Osteocyte (in vitro differentiated cells): ENCODE measurements around the gene CERS1. TPM values are rescaled to one million over a fixed set of nuclear protein-coding genes. Genes with fewer than 3 reads are reported as not detected.

ENCODE experiments used
- DNase-seq: peaks from one replicate; pipeline ENCODE4 v3.0.0; 2021; ENCODE audit warnings: mixed read lengths; ENCODE audit not compliant: unreplicated experiment; ENCODE audit errors: extremely low spot score
- H3K27ac Mint-ChIP-seq: one replicate; pipeline ENCODE4 v1.8.0; 2021; ENCODE audit warnings: mild to moderate bottlenecking, mixed read lengths; ENCODE audit not compliant: unreplicated experiment
- H3K27me3 Mint-ChIP-seq: one replicate; pipeline ENCODE4 v1.8.0; 2021; ENCODE audit warnings: mixed read lengths; ENCODE audit not compliant: unreplicated experiment
- H3K36me3 Mint-ChIP-seq: one replicate; pipeline ENCODE4 v1.8.0; 2021; ENCODE audit warnings: mixed read lengths; ENCODE audit not compliant: unreplicated experiment
- H3K4me1 Mint-ChIP-seq: one replicate; pipeline ENCODE4 v1.8.0; 2021; ENCODE audit warnings: mixed read lengths; ENCODE audit not compliant: unreplicated experiment
- H3K4me3 Mint-ChIP-seq: one replicate; pipeline ENCODE4 v1.8.0; 2021; ENCODE audit warnings: mild to moderate bottlenecking, moderate library complexity, mixed read lengths; ENCODE audit not compliant: unreplicated experiment
- H3K9me3 Mint-ChIP-seq: one replicate; pipeline ENCODE4 v1.8.0; 2021; ENCODE audit warnings: mixed read lengths; ENCODE audit not compliant: unreplicated experiment
- total RNA-seq: library from RNA; stranded (reverse); gene quantifications from 2 replicates; pipeline ENCODE4 v1.2.1, GENCODE V29; 2021
- TF ChIP-seq, protein P1 (sequence below): fragments of 200-600 bp; sonication (generic); IDR thresholded peaks from 2 replicates; pipeline ENCODE4 v1.5.0; 2021; ENCODE audit warnings: antibody characterized with exemption, mild to moderate bottlenecking, moderate library complexity

The CERS1 gene
- total RNA-seq, 1 donor from 2014 or later: 6.5 TPM

DNA sequence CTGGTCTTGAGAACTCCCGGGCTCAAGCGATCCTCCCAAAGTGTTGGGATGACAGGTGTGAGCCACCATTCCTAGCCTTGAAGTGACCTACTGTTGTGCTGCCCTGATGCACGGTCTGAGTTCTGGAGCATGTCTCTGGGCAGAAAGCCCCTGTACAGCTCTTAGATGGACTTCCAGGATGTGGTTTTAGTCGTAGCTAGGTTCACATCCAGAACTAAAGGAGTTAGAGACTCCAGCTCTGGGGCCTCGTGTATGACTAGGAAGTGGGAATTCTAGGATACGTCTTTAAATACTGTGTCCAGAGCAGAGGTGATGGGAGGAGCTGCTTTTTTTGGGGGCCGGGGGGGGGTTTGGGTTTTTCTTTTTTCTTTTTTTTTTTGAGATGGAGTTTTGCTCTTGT is 52.0 kb downstream of the CERS1 start:
- DNase-seq: no peak
- Mint-ChIP-seq H3K27ac (no peak overlapping the region), H3K4me3 (no peak overlapping the region), H3K4me1 (peaks cover 39% of the 10 kb centered on the region), H3K9me3 (no peaks in the 10 kb centered on the region), H3K36me3 (peaks cover 6% of the 10 kb centered on the region), H3K27me3 (no peaks in the 10 kb centered on the region)
- TF ChIP-seq, protein P1, sequence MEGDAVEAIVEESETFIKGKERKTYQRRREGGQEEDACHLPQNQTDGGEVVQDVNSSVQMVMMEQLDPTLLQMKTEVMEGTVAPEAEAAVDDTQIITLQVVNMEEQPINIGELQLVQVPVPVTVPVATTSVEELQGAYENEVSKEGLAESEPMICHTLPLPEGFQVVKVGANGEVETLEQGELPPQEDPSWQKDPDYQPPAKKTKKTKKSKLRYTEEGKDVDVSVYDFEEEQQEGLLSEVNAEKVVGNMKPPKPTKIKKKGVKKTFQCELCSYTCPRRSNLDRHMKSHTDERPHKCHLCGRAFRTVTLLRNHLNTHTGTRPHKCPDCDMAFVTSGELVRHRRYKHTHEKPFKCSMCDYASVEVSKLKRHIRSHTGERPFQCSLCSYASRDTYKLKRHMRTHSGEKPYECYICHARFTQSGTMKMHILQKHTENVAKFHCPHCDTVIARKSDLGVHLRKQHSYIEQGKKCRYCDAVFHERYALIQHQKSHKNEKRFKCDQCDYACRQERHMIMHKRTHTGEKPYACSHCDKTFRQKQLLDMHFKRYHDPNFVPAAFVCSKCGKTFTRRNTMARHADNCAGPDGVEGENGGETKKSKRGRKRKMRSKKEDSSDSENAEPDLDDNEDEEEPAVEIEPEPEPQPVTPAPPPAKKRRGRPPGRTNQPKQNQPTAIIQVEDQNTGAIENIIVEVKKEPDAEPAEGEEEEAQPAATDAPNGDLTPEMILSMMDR: no peak

DNA sequence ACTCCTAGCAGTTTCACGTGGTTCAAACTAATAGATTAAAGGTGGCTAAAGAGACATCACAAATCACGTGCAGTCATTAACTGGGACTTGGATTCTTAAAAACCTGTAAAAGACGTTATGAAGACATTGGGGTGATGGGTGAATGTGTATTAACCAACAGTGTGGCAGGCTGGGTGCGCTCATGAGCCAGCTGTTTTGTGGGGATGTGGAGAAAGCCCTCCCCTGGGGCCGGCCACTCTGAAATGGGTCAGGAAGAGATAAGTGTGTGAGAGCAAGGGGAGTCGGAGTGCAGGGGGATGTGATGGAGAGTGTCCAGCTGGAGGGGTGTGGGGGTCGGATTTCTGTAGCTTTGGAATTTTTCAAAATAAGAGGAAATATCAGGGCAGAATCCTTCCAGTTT is 53.8 kb downstream of the CERS1 start:
- TF ChIP-seq, protein P1: no peak
- Mint-ChIP-seq H3K27me3 (no peaks in the 10 kb centered on the region), H3K9me3 (no peaks in the 10 kb centered on the region), H3K27ac (peak overlapping the region; percentile 75), H3K36me3 (peaks cover 6% of the 10 kb centered on the region), H3K4me1 (peaks cover 44% of the 10 kb centered on the region), H3K4me3 (no peak overlapping the region)
- DNase-seq: no peak

DNA sequence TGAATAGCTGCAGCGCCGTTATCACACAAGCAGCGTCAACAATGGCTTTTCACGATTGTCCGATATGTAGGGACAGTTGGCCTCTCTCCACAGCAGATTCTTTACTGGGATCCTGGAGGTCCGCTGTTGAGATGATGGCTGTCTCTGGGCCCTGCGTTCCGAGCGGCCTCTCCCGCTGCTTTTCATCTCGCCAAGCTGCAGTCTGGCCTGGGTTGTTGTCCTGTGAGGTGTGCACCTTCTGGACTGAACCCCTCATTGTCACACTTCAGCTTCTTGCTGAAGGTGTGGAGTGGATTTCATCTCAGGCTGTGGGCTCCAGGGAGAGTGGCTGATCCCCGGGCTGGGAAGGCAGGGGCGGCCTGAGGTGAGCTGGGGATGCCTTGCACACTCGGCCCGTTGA is 54.6 kb downstream of the CERS1 start:
- TF ChIP-seq, protein P1: no peak
- H3K27ac Mint-ChIP-seq: no peak overlapping the region
- H3K27me3 Mint-ChIP-seq: no peaks in the 10 kb centered on the region
- no peaks in the 10 kb centered on the region for H3K9me3 Mint-ChIP-seq
- peaks cover 43% of the 10 kb centered on the region for H3K4me1 Mint-ChIP-seq
- H3K36me3 Mint-ChIP-seq: peaks cover 6% of the 10 kb centered on the region
- no peak overlapping the region for H3K4me3 Mint-ChIP-seq
- no peak for DNase-seq

DNA sequence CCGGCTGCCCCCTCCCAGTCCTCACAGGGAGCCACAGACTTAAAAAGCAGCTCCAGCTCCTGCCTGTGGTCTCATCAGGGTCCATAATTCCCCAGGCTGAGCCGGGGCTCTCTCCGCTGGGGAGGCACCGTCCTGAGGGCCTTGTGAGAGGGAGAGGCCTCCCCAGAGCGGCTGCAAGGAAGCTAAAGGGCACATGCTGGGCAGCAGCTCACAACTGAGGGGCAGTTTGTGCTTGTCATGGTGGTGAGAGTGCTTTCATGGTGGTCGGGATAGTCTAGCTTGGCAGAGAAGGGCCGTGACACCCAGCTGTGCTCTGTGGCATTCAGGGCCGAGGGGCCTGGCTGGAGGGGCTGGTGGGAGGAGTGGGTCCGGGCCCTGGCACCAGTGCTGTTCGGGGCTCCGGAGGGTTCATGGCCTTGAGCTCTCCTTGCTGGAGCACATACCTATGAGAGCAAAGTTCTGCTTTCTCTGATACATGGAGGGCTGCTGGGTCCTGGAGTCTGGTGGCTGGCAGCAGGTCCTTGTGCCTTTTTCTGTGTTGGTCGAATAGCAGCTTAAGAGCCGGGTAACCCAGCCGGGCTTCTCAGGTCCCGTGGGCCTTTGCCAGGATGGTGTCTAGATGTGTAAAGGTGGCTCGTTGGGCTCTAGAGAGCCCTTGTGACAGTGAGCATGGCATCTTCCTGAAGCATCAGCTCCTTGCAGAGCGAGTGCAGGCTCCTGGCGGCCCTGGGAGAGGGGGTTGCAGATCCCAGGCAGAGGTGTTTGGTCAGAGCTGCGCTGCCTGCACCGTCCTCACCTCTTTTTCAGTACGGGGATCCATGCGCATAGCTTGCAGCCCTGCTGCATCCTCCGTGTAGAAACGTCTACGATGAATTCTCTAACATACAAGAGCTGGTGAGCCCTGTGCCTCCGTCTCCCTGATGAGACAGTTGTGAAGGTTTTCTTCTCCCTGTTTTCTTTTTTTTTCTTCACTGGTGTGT is 55.4 kb downstream of the CERS1 start:
- no peak overlapping the region for H3K4me3 Mint-ChIP-seq
- DNase-seq: no peak
- TF ChIP-seq, protein P1: no peak
- H3K36me3 Mint-ChIP-seq: peaks cover 8% of the 10 kb centered on the region
- H3K27ac Mint-ChIP-seq: no peak overlapping the region
- no peaks in the 10 kb centered on the region for H3K27me3 Mint-ChIP-seq
- H3K9me3 Mint-ChIP-seq: no peaks in the 10 kb centered on the region
- peaks cover 50% of the 10 kb centered on the region for H3K4me1 Mint-ChIP-seq

DNA sequence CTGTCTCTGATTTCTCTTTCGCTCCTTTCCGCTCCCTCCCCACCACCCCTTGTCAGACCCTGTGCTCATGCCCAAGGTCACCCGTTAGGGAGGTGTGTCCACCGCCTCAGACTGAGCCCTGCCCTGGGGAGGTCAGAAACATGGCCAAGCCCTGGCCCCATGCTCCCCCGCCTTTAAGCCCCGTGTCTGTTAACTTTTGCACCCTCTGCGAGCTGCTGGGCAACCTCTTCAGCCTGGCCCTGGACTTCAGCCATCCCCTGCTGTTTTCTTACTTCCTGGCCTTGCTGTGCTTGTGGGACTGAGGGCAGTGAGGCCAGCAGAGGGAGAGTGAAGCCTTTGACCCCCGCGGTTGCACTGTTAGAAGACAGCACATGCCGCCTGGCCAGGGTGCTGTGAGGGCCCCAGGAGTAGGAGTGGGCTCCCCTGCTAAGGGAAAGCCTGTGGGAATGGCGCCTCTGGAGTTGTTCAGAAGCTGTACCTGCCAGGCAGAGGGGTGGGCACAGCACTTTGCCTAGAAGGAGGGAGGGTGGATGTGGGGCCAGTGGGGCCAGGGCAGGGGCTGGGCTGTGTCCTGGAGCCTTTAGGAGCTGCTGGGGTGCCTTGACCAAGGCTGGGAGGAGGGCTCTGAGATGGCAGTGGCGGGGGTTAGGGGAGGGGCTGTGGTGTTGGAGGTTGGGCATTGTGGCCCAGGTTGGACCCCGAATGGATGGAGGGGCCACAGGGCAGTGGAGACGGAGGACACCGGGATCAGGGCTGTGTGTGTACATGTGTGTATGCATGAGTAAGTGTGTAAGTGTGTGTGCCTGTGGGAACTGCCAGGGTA is 56.3 kb downstream of the CERS1 start:
- H3K4me1 Mint-ChIP-seq: peaks cover 55% of the 10 kb centered on the region

More for the DNA sequence above, 56.3 kb downstream of the CERS1 start:
- no peak for DNase-seq
- Mint-ChIP-seq H3K36me3 (peaks cover 8% of the 10 kb centered on the region), H3K9me3 (no peaks in the 10 kb centered on the region), H3K4me3 (no peak overlapping the region), H3K27ac (no peak overlapping the region), H3K27me3 (no peaks in the 10 kb centered on the region)
- TF ChIP-seq, protein P1: no peak
